Esophagus (tissue), 2 donors: ENCODE data around the gene MISFA. TPM values are rescaled to one million over a fixed set of nuclear protein-coding genes. Genes with fewer than 3 reads are reported as not detected.

ENCODE experiments used
- H3K27ac ChIP-seq, 2 donors: one replicate each; pipeline ENCODE4 v1.5.1; 2013; ENCODE audit warnings: low read depth in 2 of 2, mild to moderate bottlenecking in 2 of 2, inconsistent platforms in 1 of 2, low read length in 1 of 2, moderate library complexity in 1 of 2
- H3K27me3 ChIP-seq, 2 donors: one replicate each; pipeline ENCODE4 v1.6.1; 2013; ENCODE audit warnings: low read length in 2 of 2, control low read depth in 1 of 2, mild to moderate bottlenecking in 1 of 2; ENCODE audit not compliant: insufficient read depth in 2 of 2, control insufficient read depth in 1 of 2
- H3K36me3 ChIP-seq, 2 donors: one replicate each; pipeline ENCODE4 v1.6.1; 2013; ENCODE audit warnings: low read length in 1 of 2; ENCODE audit not compliant: control insufficient read depth in 2 of 2, insufficient read depth in 2 of 2
- H3K4me1 ChIP-seq, 2 donors: one replicate each; pipeline ENCODE4 v1.6.1; 2013; ENCODE audit warnings: low read length in 1 of 2; ENCODE audit not compliant: control insufficient read depth in 2 of 2, insufficient read depth in 2 of 2
- H3K4me3 ChIP-seq, 2 donors: one replicate each; pipeline ENCODE4 v1.5.1; 2013; ENCODE audit warnings: low read length in 2 of 2, mild to moderate bottlenecking in 2 of 2, low read depth in 1 of 2, moderate library complexity in 1 of 2
- H3K9me3 ChIP-seq, 2 donors: one replicate each; pipeline ENCODE4 v1.6.1; 2013; ENCODE audit warnings: mild to moderate bottlenecking in 2 of 2, low read depth in 1 of 2, low read length in 1 of 2, moderate library complexity in 1 of 2; ENCODE audit not compliant: control insufficient read depth in 2 of 2, insufficient read depth in 1 of 2
- WGBS, 2 donors: extraction: QIAGEN DNeasy Blood & Tissue Kit; methylation state at CpG; one replicate each; pipeline ENCODE4 v1.1.7; 2013; 5-methylcytosine and 5-hydroxymethylcytosine counted together
- polyA plus RNA-seq, 2 donors: library from polyadenylated mRNA; stranded (reverse); fragments of 200-250 nt; gene quantifications; one replicate each; pipeline ENCODE4 v1.2.3, GENCODE V29; 2013
- donor health status: healthy with polysubstance abuse.
- donor health status: Bipolar disorder and iron deficiency.

Gene MISFA
- polyA plus RNA-seq, 2 donors, result 0.62 to 1.4 TPM

DNA sequence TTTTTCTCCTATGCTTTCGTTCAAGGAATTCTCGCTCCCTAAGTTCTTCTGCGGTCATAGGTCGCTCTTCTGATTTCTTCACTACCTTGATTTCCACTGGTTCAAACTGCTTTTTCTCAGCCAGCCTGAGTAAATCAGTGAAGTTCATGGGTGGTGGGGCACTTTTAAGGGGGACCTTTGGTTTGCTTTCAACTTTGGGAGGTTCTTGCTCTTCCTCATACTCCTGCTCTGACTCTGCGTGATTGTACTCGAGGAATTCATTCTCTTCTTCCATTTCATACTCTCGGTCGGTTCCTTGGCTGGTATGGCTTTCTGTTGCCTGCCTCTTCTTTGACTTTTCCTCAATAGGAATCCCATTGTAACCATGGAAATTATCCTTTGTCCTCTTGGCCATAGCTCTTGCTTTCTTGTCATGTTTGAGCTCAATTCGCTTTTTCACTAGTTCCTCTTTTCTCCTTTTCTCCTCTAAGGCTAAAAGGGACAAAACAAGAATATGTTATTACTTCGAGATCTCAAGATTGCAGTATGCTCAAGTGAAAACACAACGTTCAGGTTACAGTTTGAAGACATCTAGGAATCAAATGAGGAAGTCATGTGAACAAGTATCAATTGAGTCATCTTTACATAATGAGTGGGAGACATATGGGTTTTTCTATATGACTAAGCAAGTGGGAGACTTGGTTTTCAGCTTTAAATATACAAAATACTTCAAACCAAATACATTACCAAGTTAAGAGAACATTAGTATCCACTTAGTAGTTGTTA lies 16.2 kb downstream of the MISFA start:
- 89 to 92% methylated on average over 11 of the region's 11 CpGs for WGBS, 2 donors
- Histone ChIP-seq H3K9me3 (no peaks in the 10 kb centered on the region), H3K36me3 (peaks cover 11 to 14% of the 10 kb centered on the region in 2 donors), H3K4me1 (no peaks in the 10 kb centered on the region), H3K27me3 (no peaks in the 10 kb centered on the region), H3K27ac (no peak overlapping the region), H3K4me3 (no peak overlapping the region)

GRCh38 chr11:18617688-18618341 lies 18.2 kb downstream of the MISFA start:
- H3K4me3 ChIP-seq, result no peak overlapping the region
- H3K9me3 ChIP-seq, result no peaks in the 10 kb centered on the region
- H3K27me3 ChIP-seq, result no peaks in the 10 kb centered on the region
- peaks cover 11% of the 10 kb centered on the region in 2 donors for H3K36me3 ChIP-seq
- no peak overlapping the region for H3K27ac ChIP-seq
- 69 to 72% methylated on average over 10 of the region's 10 CpGs for WGBS, 2 donors
- no peaks in the 10 kb centered on the region for H3K4me1 ChIP-seq

- Histone ChIP-seq H3K9me3 (no peaks in the 10 kb centered on the region), H3K27ac (no peak overlapping the region), H3K4me3 (no peak overlapping the region), H3K27me3 (no peaks in the 10 kb centered on the region), H3K36me3 (peaks cover 11% of the 10 kb centered on the region in 2 donors), H3K4me1 (no peaks in the 10 kb centered on the region)
- 21 to 23% methylated on average over 5 of the region's 5 CpGs for WGBS, 2 donors
These were observed 18.9 kb downstream of the MISFA start for GRCh38 chr11:18618342-18619025.

DNA sequence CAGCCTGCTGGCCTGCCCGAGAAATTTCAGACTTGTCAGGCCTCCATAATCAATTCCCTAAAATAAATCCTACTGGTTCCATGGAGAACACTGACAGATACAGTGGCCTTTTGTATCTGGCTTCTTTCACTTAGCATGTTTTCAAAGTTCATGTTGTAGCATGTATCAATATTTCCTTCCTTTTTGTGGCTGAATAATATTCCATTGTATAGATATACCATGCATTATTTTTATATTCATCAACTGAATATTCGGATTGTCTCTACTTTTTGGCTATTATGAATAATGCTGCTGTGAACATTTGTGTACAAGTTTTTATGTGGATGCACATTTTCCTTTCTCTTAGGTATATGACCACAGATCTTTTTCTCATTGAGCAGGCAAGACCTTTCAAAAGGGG lies 24.1 kb downstream of the MISFA start:
- H3K27me3 ChIP-seq, result no peaks in the 10 kb centered on the region
- no peaks in the 10 kb centered on the region for H3K36me3 ChIP-seq
- no peak overlapping the region for H3K4me3 ChIP-seq
- no peaks in the 10 kb centered on the region for H3K4me1 ChIP-seq
- H3K9me3 ChIP-seq, result no peaks in the 10 kb centered on the region
- H3K27ac ChIP-seq, result no peak overlapping the region
- 96 to 99% methylated on average over 2 of the region's 2 CpGs for WGBS, 2 donors

DNA sequence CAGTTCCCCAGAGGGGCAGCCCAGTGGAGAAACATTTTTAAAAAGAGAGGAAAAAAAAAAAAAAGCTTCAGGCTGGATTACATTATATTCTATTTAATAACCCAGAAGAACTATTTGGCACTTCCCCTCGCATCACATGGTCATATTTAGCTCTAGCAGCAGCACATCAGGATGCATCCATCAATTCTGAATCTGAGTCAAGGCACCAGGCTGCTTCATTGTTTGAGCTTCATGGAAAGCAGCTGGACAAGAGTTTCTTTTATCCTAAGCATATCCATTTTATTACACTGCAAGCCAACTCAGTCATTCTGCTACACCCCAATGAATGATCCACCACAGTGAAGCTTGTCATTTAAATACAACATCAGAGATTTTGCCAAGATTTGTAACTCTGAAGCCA lies 24.6 kb downstream of the MISFA start:
- no peak overlapping the region for H3K27ac ChIP-seq
- no peak overlapping the region for H3K4me3 ChIP-seq
- H3K27me3 ChIP-seq, result no peaks in the 10 kb centered on the region
- H3K4me1 ChIP-seq, result no peaks in the 10 kb centered on the region
- H3K36me3 ChIP-seq, result no peaks in the 10 kb centered on the region
- 75 to 87% methylated on average over 1 of the region's 1 CpG for WGBS, 2 donors
- no peaks in the 10 kb centered on the region for H3K9me3 ChIP-seq

DNA sequence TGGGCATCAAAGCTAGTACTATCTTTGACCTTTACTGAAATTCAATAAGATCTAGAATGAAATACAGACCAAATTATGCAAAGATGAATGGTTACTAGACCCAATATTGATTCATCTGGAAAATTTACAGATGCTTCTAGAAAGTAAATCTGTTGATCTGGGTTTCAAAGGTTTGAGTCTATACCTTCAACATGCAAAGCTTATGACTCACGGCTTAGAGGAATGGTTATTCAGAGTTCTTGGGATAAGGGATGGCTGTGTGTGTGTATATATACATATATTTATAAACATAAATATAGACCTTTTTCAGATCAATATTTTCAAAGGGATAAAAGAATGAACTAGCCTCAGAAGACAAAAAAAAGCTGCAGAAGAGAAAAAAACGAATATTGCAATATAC lies 33.3 kb downstream of the MISFA start:
- 37 to 43% methylated on average over 2 of the region's 2 CpGs for WGBS, 2 donors
- H3K9me3 ChIP-seq, result no peaks in the 10 kb centered on the region
- H3K4me1 ChIP-seq, result no peaks in the 10 kb centered on the region
- H3K4me3 ChIP-seq, result peak overlapping the region in 1 of 2 donors; percentile 99
- H3K27ac ChIP-seq, result no peak overlapping the region
- H3K27me3 ChIP-seq, result no peaks in the 10 kb centered on the region
- H3K36me3 ChIP-seq, result no peaks in the 10 kb centered on the region

DNA sequence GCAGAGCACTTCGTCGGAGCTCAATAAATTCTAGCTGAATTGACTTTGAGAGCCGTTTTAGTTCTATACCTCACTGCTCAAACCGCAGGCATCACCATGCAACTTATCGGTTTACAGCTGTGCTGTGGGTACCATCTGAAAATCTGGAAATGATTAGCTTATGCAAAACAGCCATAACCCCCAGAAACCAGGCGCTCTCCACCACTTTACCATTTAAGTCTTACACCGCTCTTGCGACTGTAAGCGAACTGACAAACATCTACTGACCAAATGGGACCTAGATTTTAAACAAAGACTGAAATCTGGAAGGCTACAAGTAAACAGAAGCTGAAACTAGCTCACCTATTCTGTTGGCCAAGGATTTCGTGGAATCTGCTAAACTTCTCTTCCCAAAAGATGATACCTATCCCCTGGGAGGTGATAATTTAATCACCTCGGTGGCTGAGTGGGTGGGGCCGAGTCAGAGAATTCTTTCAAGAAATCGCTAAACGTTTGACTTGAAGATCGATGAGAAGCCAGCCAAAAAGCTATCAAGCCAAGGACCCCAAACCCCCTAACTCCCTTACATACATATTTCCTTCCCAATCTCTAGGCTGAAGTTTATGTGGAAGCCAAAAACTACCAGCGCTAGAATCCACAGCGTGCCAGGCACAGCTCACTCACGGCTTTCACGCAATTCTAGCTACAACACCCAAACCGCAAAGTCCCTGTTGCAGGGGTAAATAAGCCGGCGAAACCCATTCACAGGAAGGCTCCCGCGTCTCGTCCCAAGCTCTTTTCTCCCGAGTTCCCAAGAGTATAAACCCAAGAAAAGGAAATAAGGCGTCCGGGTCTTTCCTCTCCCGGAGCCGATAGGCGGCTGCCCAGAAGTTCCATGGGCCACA lies 33.9 kb downstream of the MISFA start:
- Histone ChIP-seq H3K27me3 (no peaks in the 10 kb centered on the region), H3K4me1 (no peaks in the 10 kb centered on the region), H3K4me3 (peak overlapping the region; percentile 77 to 99), H3K27ac (peak overlapping the region; percentile 71 to 98), H3K36me3 (no peaks in the 10 kb centered on the region), H3K9me3 (no peaks in the 10 kb centered on the region)
- WGBS, 2 donors, result 7 to 10% methylated on average over 31 of the region's 31 CpGs

DNA sequence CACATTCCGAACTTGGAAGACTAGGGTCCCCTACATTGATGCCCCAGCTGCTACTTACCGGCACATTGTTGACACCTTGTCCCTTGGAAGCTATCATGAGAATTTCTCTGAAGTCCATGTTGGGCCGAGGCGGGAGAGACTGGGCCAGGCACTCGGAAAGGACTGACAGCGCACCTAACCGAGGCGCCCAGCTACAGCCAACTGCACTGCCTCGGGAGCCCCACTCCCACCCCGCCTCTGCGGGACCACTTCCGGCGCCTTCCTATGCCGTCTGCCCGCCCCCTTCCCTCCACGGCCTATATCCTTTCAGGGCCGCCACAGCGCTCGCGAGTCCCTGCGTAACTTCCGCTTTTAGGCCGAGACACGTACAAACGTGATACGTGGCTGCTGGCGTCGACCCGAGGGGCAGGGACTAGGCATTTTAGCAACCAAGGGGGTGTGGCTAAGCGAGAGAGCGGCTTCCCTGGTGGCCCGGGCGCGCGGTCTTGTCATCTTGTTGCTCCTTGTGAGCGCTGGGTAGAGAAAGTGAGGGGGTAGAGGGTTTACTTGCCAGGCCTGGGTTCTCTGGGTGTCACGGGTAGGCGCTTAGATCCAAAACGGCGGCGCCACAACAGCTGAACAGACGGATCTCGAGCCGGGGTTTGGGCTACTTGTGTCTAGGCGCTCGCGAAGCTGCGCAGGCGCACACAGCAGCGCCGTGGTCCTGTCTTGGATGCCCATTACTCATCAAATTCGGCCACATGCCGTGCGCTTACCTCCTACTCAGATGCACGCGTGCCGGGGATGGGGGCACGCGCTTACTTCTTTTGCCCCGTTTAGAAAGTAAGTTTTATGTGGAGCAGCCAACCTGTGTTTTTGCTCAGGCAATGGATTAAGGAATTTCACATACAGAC lies 34.8 kb downstream of the MISFA start, which contains the start of gene SPTY2D1:
TSS of gene SPTY2D1 (minus strand) at position 203 of the 893 bp plus-strand sequence. CDS start at position 118, 85 bp downstream.
- WGBS, 2 donors, result 0% methylated on average over 60 of the region's 60 CpGs
- H3K27ac ChIP-seq, result peak within 1 kb of the TSS; percentile 92 to 98
- peak within 1 kb of the TSS; percentile 77 to 99 for H3K4me3 ChIP-seq

More for the DNA sequence above, 34.8 kb downstream of the MISFA start, which contains the start of gene SPTY2D1:
- Histone ChIP-seq H3K27me3 (no peaks in the 10 kb centered on the region), H3K36me3 (no peaks in the 10 kb centered on the region), H3K9me3 (no peaks in the 10 kb centered on the region), H3K4me1 (no peaks in the 10 kb centered on the region)
